Activated CD4-positive, alpha-beta T cell treated with anti-CD3 and anti-CD28 coated beads for 36 hours (primary cell): Measurements from ENCODE around the gene COPG2. TPM values are rescaled to one million over a fixed set of nuclear protein-coding genes. Genes with fewer than 3 reads are reported as not detected.
"Not testable (repeated sequence)": the region's sequence is repeated elsewhere in the genome, so short reads cannot be mapped to it uniquely, and the experiment has no call there.

Source experiments
- ATAC-seq: fragments of 200-7000 bp; cut with Tn5 transposase; one replicate; pipeline ENCODE4 v1.10.0; 2021; ENCODE audit warnings: mild to moderate bottlenecking, moderate library complexity
- CTCF ChIA-PET: fragments of 350-600 bp; sonication (Branson Sonifier 250); formaldehyde crosslinking; loops from one replicate; lab custom pipeline; 2021; ENCODE audit warnings: antibody characterized with exemption; lab: Charles Lee
- POLR2A ChIA-PET: fragments of 350-600 bp; sonication (Branson Sonifier 250); formaldehyde crosslinking; loops from one replicate; lab custom pipeline; 2021; ENCODE audit warnings: antibody characterized with exemption, inconsistent platforms; lab: Charles Lee
- DNase-seq: peaks from one replicate; pipeline ENCODE4 v3.0.0-alpha.2; 2020
- H3K27ac Mint-ChIP-seq: one replicate; pipeline ENCODE4 v1.8.0; 2021; ENCODE audit warnings: mixed read lengths
- H3K27me3 Mint-ChIP-seq: one replicate; pipeline ENCODE4 v1.8.0; 2021; ENCODE audit warnings: mixed read lengths
- H3K36me3 Mint-ChIP-seq: one replicate; pipeline ENCODE4 v1.8.0; 2021; ENCODE audit warnings: low read depth, mixed read lengths
- H3K4me1 Mint-ChIP-seq: one replicate; pipeline ENCODE4 v1.8.0; 2021; ENCODE audit warnings: mixed read lengths
- H3K4me3 Mint-ChIP-seq: one replicate; pipeline ENCODE4 v1.8.0; 2021; ENCODE audit warnings: mild to moderate bottlenecking, moderate library complexity, mixed read lengths
- H3K9me3 Mint-ChIP-seq: one replicate; pipeline ENCODE4 v1.8.0; 2021; ENCODE audit warnings: low read depth, mixed read lengths
- intact Hi-C, 2 experiments: fragments of 100-400 bp; cut with DNase I in 1 of 2; cut with micrococcal nuclease in 1 of 2; formaldehyde crosslinking; loops; one replicate each; pipeline versions ENCODE4 v1.14.2 to v1.15.1; 2022 to 2024; cut with DNase I, micrococcal nuclease
- total RNA-seq, 2 experiments: library from RNA; stranded (reverse); gene quantifications; one replicate each; pipeline ENCODE4 v1.2.3, GENCODE V29; 2021

COPG2 gene
- total RNA-seq, 2 experiments from 2014 or later, result 23.5 to 25.9 TPM

DNA sequence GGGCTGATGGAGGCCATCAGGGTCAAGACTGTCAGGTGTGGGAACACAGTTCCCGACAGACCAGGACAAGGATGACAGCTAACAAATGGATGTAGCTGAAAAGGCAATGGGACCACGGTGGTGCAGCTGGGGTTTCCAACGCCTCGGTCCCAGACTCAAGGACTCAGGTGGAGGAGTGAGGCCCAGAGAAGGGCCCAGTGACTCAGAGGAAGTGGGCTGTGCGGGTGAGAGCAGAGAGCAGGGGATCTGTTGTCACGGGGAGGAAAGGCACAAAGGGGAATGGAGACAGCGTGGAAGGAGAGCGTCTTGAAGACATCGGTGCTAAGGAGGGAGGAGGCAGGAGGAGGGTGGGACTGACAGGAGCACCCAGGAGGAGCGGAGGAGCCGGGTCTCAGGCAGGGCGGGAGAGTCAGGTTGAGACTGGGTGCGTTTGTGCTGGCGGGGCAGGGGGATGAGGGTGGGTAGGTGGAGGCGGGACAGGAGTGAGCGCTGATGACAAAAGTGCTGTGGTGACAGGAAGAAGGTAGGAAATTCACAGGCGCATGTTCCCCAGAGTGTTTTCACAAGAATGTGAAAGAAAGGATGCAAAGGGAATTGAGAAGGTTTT is 144.9 kb downstream of the COPG2 start:
- DNase-seq, H3K27me3 Mint-ChIP-seq, H3K4me3 Mint-ChIP-seq, H3K9me3 Mint-ChIP-seq, POLR2A ChIA-PET, H3K4me1 Mint-ChIP-seq, H3K27ac Mint-ChIP-seq, intact Hi-C loops, CTCF ChIA-PET, H3K36me3 Mint-ChIP-seq: not testable (repeated sequence)
- ATAC-seq, result peak; percentile 51

GRCh38 chr7:130521258-130521951 is 147.1 kb downstream of the COPG2 start:
- DNase-seq, result no peak
- ATAC-seq, result no peak
- Mint-ChIP-seq H3K27ac (no peak overlapping the region), H3K4me1 (no peaks in the 10 kb centered on the region), H3K4me3 (no peak overlapping the region), H3K36me3 (no peaks in the 10 kb centered on the region), H3K27me3 (no peaks in the 10 kb centered on the region), H3K9me3 (no peaks in the 10 kb centered on the region)
- CTCF ChIA-PET, result no interaction called here
- intact Hi-C loops, result no loop called here
- POLR2A ChIA-PET, result no interaction called here

GRCh38 chr7:130515315-130516040 is 153.1 kb downstream of the COPG2 start:
- Mint-ChIP-seq H3K9me3 (no peaks in the 10 kb centered on the region), H3K4me1 (no peaks in the 10 kb centered on the region), H3K27ac (no peak overlapping the region), H3K4me3 (no peak overlapping the region), H3K27me3 (no peaks in the 10 kb centered on the region), H3K36me3 (no peaks in the 10 kb centered on the region)
- intact Hi-C loops, result no loop called here
- DNase-seq, result no peak
- ChIA-PET CTCF (no interaction called here), POLR2A (no interaction called here)
- ATAC-seq, result no peak

DNA sequence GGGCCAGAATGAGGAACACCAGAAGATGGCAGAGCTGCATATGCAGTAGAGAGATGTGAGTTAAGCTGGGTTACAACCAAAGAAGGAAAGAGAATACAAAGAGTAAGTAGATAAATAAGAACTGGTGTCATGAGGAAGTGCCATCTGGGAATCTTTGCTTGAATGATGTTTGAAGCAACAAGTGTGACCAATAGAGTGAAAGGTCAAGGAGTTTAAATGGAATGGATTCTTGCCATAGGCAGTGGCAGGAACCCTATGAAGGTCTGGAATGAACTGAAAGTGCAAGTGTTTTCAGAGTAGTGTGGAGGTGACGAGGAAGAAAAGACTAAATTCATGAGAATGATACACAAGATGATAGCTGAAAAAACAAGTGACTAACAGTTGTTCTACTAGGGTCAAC is 155.1 kb downstream of the COPG2 start:
- no peak overlapping the region for H3K27ac Mint-ChIP-seq
- H3K36me3 Mint-ChIP-seq, result peaks cover 3% of the 10 kb centered on the region
- ChIA-PET CTCF (no interaction called here), POLR2A (no interaction called here)
- ATAC-seq (no peak), DNase-seq (no peak)
- H3K4me3 Mint-ChIP-seq, result no peak overlapping the region
- no peaks in the 10 kb centered on the region for H3K9me3 Mint-ChIP-seq
- no peaks in the 10 kb centered on the region for H3K4me1 Mint-ChIP-seq
- H3K27me3 Mint-ChIP-seq, result no peaks in the 10 kb centered on the region
- intact Hi-C loops, result no loop called here

- CTCF ChIA-PET, result interaction anchor here (0.7 kb wide), 1 partner anchor 442 kb away, joined by 5 read pairs; the partner anchor contains the start of gene KLHDC10
- POLR2A ChIA-PET, H3K27me3 Mint-ChIP-seq, H3K4me1 Mint-ChIP-seq, intact Hi-C loops, ATAC-seq, DNase-seq, H3K27ac Mint-ChIP-seq, H3K9me3 Mint-ChIP-seq, H3K4me3 Mint-ChIP-seq: not testable (repeated sequence)
- peaks cover 13% of the 10 kb centered on the region for H3K36me3 Mint-ChIP-seq
Observed at GRCh38 chr7:130512038-130512437, 156.5 kb downstream of the COPG2 start.

GRCh38 chr7:130506358-130506757 is 162.2 kb downstream of the COPG2 start:
- H3K36me3 Mint-ChIP-seq, result peaks cover 17% of the 10 kb centered on the region
- no peaks in the 10 kb centered on the region for H3K27me3 Mint-ChIP-seq
- intact Hi-C loops, result no loop called here
- DNase-seq (no peak), ATAC-seq (no peak)
- ChIA-PET CTCF (interaction anchor here (0.7 kb wide), 1 partner anchor 11 kb away, joined by 5 read pairs; no protein-coding TSS in a partner anchor), POLR2A (no interaction called here)
- H3K4me3 Mint-ChIP-seq, result no peak overlapping the region
- no peaks in the 10 kb centered on the region for H3K9me3 Mint-ChIP-seq
- no peak overlapping the region for H3K27ac Mint-ChIP-seq
- H3K4me1 Mint-ChIP-seq, result no peaks in the 10 kb centered on the region

- intact Hi-C loops, result no loop called here
- ATAC-seq (no peak), DNase-seq (no peak)
- H3K36me3 Mint-ChIP-seq, result peaks cover 17% of the 10 kb centered on the region
- no peaks in the 10 kb centered on the region for H3K9me3 Mint-ChIP-seq
- no peak overlapping the region for H3K4me3 Mint-ChIP-seq
- H3K27me3 Mint-ChIP-seq, result no peaks in the 10 kb centered on the region
- POLR2A ChIA-PET, result no interaction called here
- H3K27ac Mint-ChIP-seq, result no peak overlapping the region
- H3K4me1 Mint-ChIP-seq, result peaks cover 2% of the 10 kb centered on the region
- CTCF ChIA-PET, result interaction anchor here (0.8 kb wide), 1 partner anchor 21 kb away, joined by 3 read pairs; no protein-coding TSS in a partner anchor
Observed at GRCh38 chr7:130505753-130506152, 162.8 kb downstream of the COPG2 start.

DNA sequence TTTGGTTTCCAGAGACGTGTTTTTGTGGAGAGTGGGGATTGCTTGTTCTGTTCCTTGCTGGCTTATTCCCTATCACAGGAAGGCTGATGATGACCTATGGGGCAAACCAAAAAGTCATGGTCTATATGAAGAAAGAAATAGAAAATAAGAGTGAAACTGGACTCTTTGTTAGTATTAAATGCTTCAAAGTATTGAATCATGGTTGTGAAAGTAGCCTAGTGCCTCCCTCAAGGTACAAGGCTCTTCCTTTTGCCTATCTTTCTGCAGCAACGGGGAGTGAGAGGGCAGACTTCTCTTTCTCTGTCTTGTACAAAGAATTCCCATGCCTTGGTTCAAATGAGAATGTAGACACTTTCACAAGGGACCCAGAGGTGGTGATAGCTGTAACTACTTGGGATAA is 167.6 kb downstream of the COPG2 start:
- CTCF ChIA-PET, result interaction anchor here (0.6 kb wide), 1 partner anchor 90 kb away, joined by 3 read pairs; no protein-coding TSS in a partner anchor
- Mint-ChIP-seq H3K36me3 (peaks cover 12% of the 10 kb centered on the region), H3K4me3 (no peak overlapping the region), H3K9me3 (no peaks in the 10 kb centered on the region), H3K27ac (no peak overlapping the region), H3K27me3 (peaks cover 2% of the 10 kb centered on the region), H3K4me1 (peaks cover 2% of the 10 kb centered on the region)
- intact Hi-C loops, result no loop called here
- DNase-seq (no peak), ATAC-seq (no peak)
- POLR2A ChIA-PET, result no interaction called here

DNA sequence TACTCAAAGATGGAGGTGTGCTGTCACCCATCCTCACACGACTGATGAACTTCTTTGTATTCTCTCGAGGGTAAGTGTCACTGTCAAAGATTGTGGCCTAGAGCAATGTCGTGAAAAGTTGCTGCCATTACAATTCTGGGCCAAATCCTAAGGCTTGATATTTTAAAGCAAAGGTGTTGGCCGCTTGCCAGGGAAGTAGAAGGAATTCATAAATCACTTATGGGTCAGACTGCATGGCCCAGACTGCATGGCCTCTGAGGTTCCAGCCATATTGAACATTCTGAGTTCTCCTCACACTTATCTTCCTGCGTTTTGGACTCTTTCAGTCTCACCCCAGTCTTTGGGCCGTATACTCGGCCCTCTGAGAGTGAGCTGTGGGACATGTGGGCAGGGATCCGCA is 168.1 kb downstream of the COPG2 start:
- DNase-seq (no peak), ATAC-seq (no peak)
- POLR2A ChIA-PET, result no interaction called here
- Mint-ChIP-seq H3K4me1 (peaks cover 2% of the 10 kb centered on the region), H3K36me3 (peaks cover 12% of the 10 kb centered on the region), H3K9me3 (no peaks in the 10 kb centered on the region), H3K4me3 (no peak overlapping the region), H3K27ac (no peak overlapping the region), H3K27me3 (peaks cover 2% of the 10 kb centered on the region)
- CTCF ChIA-PET, result interaction anchor here (0.7 to 1.2 kb wide), 2 partner anchors 29 to 50 kb away, joined by 3 read pairs; no protein-coding TSS in a partner anchor
- intact Hi-C loops, result no loop called here

DNA sequence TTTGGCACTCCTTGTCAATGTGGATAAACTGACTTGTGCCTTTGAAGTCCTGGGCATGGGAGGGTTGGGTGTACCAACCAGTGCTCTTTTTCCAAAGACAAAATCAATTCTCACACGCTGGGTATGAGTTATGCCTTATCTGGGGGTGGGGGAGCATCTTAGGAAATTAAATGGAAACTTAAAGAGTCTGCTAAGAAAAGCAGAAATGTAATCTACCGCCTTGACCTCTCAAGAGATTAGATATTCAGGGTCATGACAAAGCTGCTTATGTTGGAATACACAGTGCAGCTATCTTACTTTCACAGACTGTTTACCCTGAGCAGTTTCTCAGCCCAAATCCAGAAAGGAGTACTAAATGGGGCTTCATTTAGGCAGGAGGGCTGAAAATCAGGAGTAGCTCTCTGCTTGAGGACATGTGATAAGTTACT is 174.1 kb downstream of the COPG2 start:
- no peak overlapping the region for H3K4me3 Mint-ChIP-seq
- ATAC-seq (no peak), DNase-seq (no peak)
- CTCF ChIA-PET, result interaction anchor here (0.6 to 1.0 kb wide), 2 partner anchors 231 to 308 kb away, joined by 3 read pairs; no protein-coding TSS in a partner anchor
- H3K36me3 Mint-ChIP-seq, result peaks cover 3% of the 10 kb centered on the region
- peaks cover 14% of the 10 kb centered on the region for H3K4me1 Mint-ChIP-seq
- H3K27me3 Mint-ChIP-seq, result peaks cover 25% of the 10 kb centered on the region
- no peaks in the 10 kb centered on the region for H3K9me3 Mint-ChIP-seq
- H3K27ac Mint-ChIP-seq, result no peak overlapping the region
- intact Hi-C loops, result no loop called here
- POLR2A ChIA-PET, result no interaction called here

DNA sequence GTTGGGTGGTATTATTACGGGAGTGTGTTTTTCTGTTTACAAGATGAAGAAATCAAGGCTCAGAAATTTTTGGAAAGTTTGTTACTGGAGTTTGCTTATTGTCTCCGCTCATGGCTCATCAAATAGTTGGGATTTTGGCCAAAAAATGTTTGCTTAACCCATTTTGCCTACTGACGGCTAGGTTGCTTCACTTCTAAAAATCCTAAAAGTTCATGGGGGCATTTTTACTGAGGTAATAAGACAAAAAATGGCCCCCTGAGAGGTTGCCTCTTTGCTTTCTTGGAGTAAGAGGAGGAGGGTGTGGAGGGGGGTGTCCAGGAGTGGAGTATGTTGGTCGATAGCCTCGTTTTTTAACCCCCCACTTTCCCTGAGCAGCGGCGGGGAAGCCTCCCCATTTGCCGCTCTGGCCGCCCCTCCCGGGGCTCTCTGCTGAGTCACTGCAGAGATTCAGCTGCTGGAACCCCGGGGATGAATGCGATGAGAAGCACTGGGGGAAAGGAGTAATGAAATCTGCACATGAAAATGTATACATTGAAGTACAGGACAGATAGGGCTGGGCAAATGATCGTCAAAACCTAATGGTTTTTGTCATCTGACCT is 175.2 kb downstream of the COPG2 start:
- POLR2A ChIA-PET, result no interaction called here
- H3K27ac Mint-ChIP-seq, result no peak overlapping the region
- intact Hi-C loops, result loop anchor here in 1 of 2 experiments (2.0 kb wide), 1 partner anchor 241 kb away; the partner anchor contains the start of gene KLF14
- ATAC-seq (no peak), DNase-seq (no peak)
- CTCF ChIA-PET, result interaction anchor here (1.0 kb wide), 1 partner anchor 230 kb away, joined by 3 read pairs; no protein-coding TSS in a partner anchor
- H3K4me3 Mint-ChIP-seq, result peak overlapping the region; percentile 38
- peaks cover 14% of the 10 kb centered on the region for H3K4me1 Mint-ChIP-seq
- H3K9me3 Mint-ChIP-seq, result no peaks in the 10 kb centered on the region
- peaks cover 32% of the 10 kb centered on the region for H3K27me3 Mint-ChIP-seq
- H3K36me3 Mint-ChIP-seq, result peaks cover 3% of the 10 kb centered on the region
